MM.1S (cell line): ENCODE results near the gene ZBTB7C.

ENCODE experiments used
- DNase-seq: peaks from one replicate; pipeline ENCODE4 v3.0.0-alpha.2; 2015
- H2AFZ ChIP-seq: fragments of 300-600 bp; sonication (generic); 2 replicates; pipeline ENCODE4 v1.6.0; 2016; ENCODE audit warnings: antibody characterized with exemption, low read length
- H3F3A ChIP-seq: fragments of 300-600 bp; sonication (generic); 2 replicates; pipeline ENCODE4 v1.6.1; 2016; ENCODE audit warnings: mild to moderate bottlenecking, antibody characterized with exemption, low read length, moderate library complexity, mixed read lengths; ENCODE audit not compliant: insufficient read depth
- H3K27ac ChIP-seq: fragments of 300-600 bp; sonication (generic); 2 replicates; pipeline ENCODE4 v1.5.1; 2016; ENCODE audit warnings: mild to moderate bottlenecking, low read length
- H3K27me3 ChIP-seq: fragments of 300-600 bp; sonication (generic); replicated peaks from 2 replicates; pipeline ENCODE4 v1.6.0; 2016; ENCODE audit warnings: low read length; ENCODE audit not compliant: insufficient read depth
- H3K36me3 ChIP-seq: fragments of 300-600 bp; sonication (generic); replicated peaks from 2 replicates; pipeline ENCODE4 v1.6.1; 2016; ENCODE audit warnings: mild to moderate bottlenecking, low read length, mixed read lengths; ENCODE audit not compliant: insufficient read depth
- H3K4me1 ChIP-seq: fragments of 300-600 bp; sonication (generic); 2 replicates; pipeline ENCODE4 v1.6.1; 2016; ENCODE audit warnings: low read length, mixed read lengths
- H3K4me2 ChIP-seq: fragments of 300-600 bp; sonication (generic); 2 replicates; pipeline ENCODE4 v1.6.0; 2016; ENCODE audit warnings: low read depth, low read length
- H3K4me3 ChIP-seq: fragments of 300-600 bp; sonication (generic); 2 replicates; pipeline ENCODE4 v1.5.1; 2016; ENCODE audit warnings: low read length, mixed read lengths
- H3K79me2 ChIP-seq: fragments of 300-600 bp; sonication (generic); 2 replicates; pipeline ENCODE4 v1.6.1; 2016; ENCODE audit warnings: mixed run types, low read length, mixed read lengths
- H3K9ac ChIP-seq: fragments of 300-600 bp; sonication (generic); 2 replicates; pipeline ENCODE4 v1.6.1; 2016; ENCODE audit warnings: low read length, mixed read lengths
- H3K9me2 ChIP-seq: fragments of 300-600 bp; sonication (generic); replicated peaks from 2 replicates; pipeline ENCODE4 v1.6.1; 2016; ENCODE audit warnings: mild to moderate bottlenecking, low read length, mixed read lengths; ENCODE audit not compliant: insufficient read depth
- H3K9me3 ChIP-seq: fragments of 300-600 bp; sonication (generic); replicated peaks from 2 replicates; pipeline ENCODE4 v1.6.1; 2016; ENCODE audit warnings: mild to moderate bottlenecking, low read length, mixed read lengths; ENCODE audit not compliant: insufficient read depth
- H4K20me1 ChIP-seq: fragments of 300-600 bp; sonication (generic); 2 replicates; pipeline ENCODE4 v1.6.1; 2016; ENCODE audit warnings: mild to moderate bottlenecking, low read length, moderate library complexity, mixed read lengths; ENCODE audit not compliant: insufficient read depth
- CTCF ChIP-seq: fragments of 300-600 bp; sonication (generic); IDR thresholded peaks from 2 replicates; pipeline ENCODE4 v1.5.1; 2016; ENCODE audit warnings: antibody characterized with exemption, low read length, mixed read lengths
- EZH2 ChIP-seq: fragments of 300-600 bp; sonication (generic); optimal IDR thresholded peaks from 2 replicates; pipeline ENCODE3; 2017; ENCODE audit warnings: low read depth, mild to moderate bottlenecking, antibody characterized with exemption, low read length, mixed read lengths
- EZH2phosphoT487 ChIP-seq: fragments of 300-600 bp; sonication (generic); IDR thresholded peaks from 2 replicates; pipeline ENCODE4 v1.6.1; 2018; ENCODE audit warnings: antibody characterized with exemption, low read length

Gene ZBTB7C

GRCh38 chr18:48300463-48300961, 108.7 kb downstream of the ZBTB7C start:
- no peaks in the 10 kb centered on the region for H3K9me2 ChIP-seq
- H3K79me2 ChIP-seq: no peaks in the 10 kb centered on the region
- H3K27me3 ChIP-seq: no peaks in the 10 kb centered on the region
- DNase-seq: peak; percentile 32
- H3K4me3 ChIP-seq: no peak overlapping the region
- H3K9me3 ChIP-seq: no peaks in the 10 kb centered on the region
- no peak overlapping the region for H3K27ac ChIP-seq
- no peaks in the 10 kb centered on the region for H4K20me1 ChIP-seq
- H3F3A ChIP-seq: no peaks in the 10 kb centered on the region
- peak overlapping the region; percentile 40; the same call in 1 of the 2 replicates for H3K4me2 ChIP-seq
- TF ChIP-seq CTCF (no peak), EZH2 (no peak), EZH2phosphoT487 (no peak)
- peak overlapping the region; percentile 95 for H2AFZ ChIP-seq
- no peak overlapping the region for H3K9ac ChIP-seq
- H3K36me3 ChIP-seq: no peaks in the 10 kb centered on the region
- H3K4me1 ChIP-seq: peaks cover 5% of the 10 kb centered on the region; the same call in 1 of the 2 replicates

- H3K9me2 ChIP-seq: no peaks in the 10 kb centered on the region
- DNase-seq: no peak
- H3K27me3 ChIP-seq: no peaks in the 10 kb centered on the region
- H2AFZ ChIP-seq: no peak overlapping the region
- TF ChIP-seq CTCF (no peak), EZH2phosphoT487 (no peak), EZH2 (no peak)
- H3F3A ChIP-seq: no peaks in the 10 kb centered on the region
- H3K27ac ChIP-seq: no peak overlapping the region
- H3K4me2 ChIP-seq: no peak overlapping the region
- H3K79me2 ChIP-seq: no peaks in the 10 kb centered on the region
- no peaks in the 10 kb centered on the region for H3K9me3 ChIP-seq
- H3K36me3 ChIP-seq: no peaks in the 10 kb centered on the region
- H3K9ac ChIP-seq: no peak overlapping the region
- H3K4me3 ChIP-seq: no peak overlapping the region
- H4K20me1 ChIP-seq: no peaks in the 10 kb centered on the region
- H3K4me1 ChIP-seq: peaks cover 5% of the 10 kb centered on the region; the same call in 1 of the 2 replicates
Observed at GRCh38 chr18:48297139-48297538, 112.0 kb downstream of the ZBTB7C start.

- Histone ChIP-seq H3F3A (no peaks in the 10 kb centered on the region), H3K9ac (no peak overlapping the region), H3K27ac (no peak overlapping the region), H3K9me2 (no peaks in the 10 kb centered on the region), H3K36me3 (no peaks in the 10 kb centered on the region), H3K79me2 (no peaks in the 10 kb centered on the region), H4K20me1 (no peaks in the 10 kb centered on the region), H2AFZ (no peak overlapping the region), H3K4me1 (peaks cover 5% of the 10 kb centered on the region; the same call in 1 of the 2 replicates), H3K4me3 (no peak overlapping the region), H3K27me3 (no peaks in the 10 kb centered on the region), H3K9me3 (no peaks in the 10 kb centered on the region), H3K4me2 (no peak overlapping the region)
- TF ChIP-seq CTCF (no peak), EZH2phosphoT487 (no peak), EZH2 (no peak)
- DNase-seq: no peak
Observed at GRCh38 chr18:48296581-48296980, 112.6 kb downstream of the ZBTB7C start.
